NCI-H1694 treated with DMSO at 0.1 percent for 48 hours (cell line): Measurements from ENCODE around the gene P2RY13.
A peak's percentile ranks its signal among the peaks of the same experiment; 100 is the strongest.

ENCODE experiments used
- DNase-seq: peaks from one replicate; lab custom pipeline; 2025; lab: John Stamatoyannopoulos, UW

Gene P2RY13

GRCh38 chr3:151293127-151293526 is 36.2 kb downstream of the P2RY13 start:
- DNase-seq: no peak

DNA sequence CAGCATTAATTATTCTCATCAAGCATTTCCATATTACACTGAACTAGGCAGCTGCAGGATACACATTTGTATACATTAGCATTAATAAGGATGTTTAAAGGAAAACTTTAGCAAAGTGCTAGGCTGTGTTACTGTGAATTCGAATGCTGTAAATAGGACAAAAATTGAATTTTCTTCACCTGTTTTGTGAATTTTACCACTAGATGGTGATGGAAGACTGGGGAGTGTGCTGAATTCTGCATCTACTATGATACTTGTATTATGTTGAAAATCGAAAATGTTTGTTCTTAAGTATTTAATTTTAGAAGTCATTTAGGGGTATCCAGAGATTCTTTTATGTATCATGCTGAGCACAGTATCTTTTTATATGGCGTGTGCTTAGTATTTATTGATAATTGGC is 38.7 kb downstream of the P2RY13 start:
- DNase-seq: peak; percentile 2

- no peak for DNase-seq
Measured at GRCh38 chr3:151289445-151289844, 39.9 kb downstream of the P2RY13 start.

DNA sequence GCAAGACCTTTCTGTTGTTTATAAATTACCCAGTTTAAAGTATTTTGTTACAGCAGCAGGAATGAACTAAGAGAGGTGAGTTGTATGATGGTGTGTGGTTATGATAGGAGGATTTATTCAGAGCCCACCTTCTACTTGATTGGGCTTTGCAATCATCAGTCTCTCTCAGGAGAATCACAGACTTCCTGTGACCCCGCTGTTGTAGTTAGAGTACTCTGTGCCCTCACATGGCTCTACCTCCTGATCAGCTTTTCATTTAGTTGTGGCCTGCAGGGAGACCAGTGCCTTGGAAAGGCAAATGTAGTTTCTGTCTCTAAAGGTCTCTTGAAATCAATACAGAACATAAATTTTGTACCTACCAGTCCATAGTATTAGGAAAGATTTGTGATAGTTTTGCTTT is 43.4 kb downstream of the P2RY13 start:
- no peak for DNase-seq

- no peak for DNase-seq
Measured at GRCh38 chr3:151283907-151284461, 45.4 kb downstream of the P2RY13 start.

- DNase-seq: no peak
Measured at GRCh38 chr3:151283387-151283786, 46.0 kb downstream of the P2RY13 start.

GRCh38 chr3:151282921-151283320 is 46.4 kb downstream of the P2RY13 start:
- peak; percentile 79 for DNase-seq

- no peak for DNase-seq
Measured at GRCh38 chr3:151281671-151282324, 47.6 kb downstream of the P2RY13 start.

- no peak for DNase-seq
Measured at GRCh38 chr3:151278230-151278629, 51.1 kb downstream of the P2RY13 start, which contains the start of gene P2RY14. P2RY14 (minus strand) TSS chr3:151278542; CDS start chr3:151214316, 64,226 bp downstream.

GRCh38 chr3:151276687-151277042 is 52.7 kb downstream of the P2RY13 start:
- no peak for DNase-seq
